ENCODE measurements around the gene SH3GL3. TPM values are rescaled to one million over a fixed set of nuclear protein-coding genes. Genes with fewer than 3 reads are reported as not detected.

The SH3GL3 gene
- total and polyA plus RNA-seq, 2 of the 8 experiments (the other 6 are each of a cell fraction or from before 2014, with no cell fraction given) = 14.1 to 19.1 TPM

DNA sequence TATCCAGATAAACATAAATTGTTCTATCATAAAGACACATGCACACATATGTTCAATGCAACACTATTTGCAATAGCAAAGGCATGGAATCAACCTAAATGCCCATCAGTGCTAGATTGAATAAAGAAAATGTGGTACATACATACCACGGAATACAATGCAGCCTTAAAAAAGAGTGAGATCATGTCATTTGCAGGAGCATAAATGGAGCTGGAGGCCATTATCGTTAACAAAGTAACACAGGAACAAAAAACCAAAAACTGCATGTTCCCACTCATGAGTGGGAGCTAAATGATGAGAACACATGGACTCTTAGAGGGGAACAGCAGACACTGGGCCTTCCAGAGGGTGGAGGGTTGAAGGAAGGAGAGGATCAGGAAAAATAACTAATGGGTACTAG, 79.2 kb downstream of the SH3GL3 start (continued):
- TF ChIP-seq, protein P1, sequence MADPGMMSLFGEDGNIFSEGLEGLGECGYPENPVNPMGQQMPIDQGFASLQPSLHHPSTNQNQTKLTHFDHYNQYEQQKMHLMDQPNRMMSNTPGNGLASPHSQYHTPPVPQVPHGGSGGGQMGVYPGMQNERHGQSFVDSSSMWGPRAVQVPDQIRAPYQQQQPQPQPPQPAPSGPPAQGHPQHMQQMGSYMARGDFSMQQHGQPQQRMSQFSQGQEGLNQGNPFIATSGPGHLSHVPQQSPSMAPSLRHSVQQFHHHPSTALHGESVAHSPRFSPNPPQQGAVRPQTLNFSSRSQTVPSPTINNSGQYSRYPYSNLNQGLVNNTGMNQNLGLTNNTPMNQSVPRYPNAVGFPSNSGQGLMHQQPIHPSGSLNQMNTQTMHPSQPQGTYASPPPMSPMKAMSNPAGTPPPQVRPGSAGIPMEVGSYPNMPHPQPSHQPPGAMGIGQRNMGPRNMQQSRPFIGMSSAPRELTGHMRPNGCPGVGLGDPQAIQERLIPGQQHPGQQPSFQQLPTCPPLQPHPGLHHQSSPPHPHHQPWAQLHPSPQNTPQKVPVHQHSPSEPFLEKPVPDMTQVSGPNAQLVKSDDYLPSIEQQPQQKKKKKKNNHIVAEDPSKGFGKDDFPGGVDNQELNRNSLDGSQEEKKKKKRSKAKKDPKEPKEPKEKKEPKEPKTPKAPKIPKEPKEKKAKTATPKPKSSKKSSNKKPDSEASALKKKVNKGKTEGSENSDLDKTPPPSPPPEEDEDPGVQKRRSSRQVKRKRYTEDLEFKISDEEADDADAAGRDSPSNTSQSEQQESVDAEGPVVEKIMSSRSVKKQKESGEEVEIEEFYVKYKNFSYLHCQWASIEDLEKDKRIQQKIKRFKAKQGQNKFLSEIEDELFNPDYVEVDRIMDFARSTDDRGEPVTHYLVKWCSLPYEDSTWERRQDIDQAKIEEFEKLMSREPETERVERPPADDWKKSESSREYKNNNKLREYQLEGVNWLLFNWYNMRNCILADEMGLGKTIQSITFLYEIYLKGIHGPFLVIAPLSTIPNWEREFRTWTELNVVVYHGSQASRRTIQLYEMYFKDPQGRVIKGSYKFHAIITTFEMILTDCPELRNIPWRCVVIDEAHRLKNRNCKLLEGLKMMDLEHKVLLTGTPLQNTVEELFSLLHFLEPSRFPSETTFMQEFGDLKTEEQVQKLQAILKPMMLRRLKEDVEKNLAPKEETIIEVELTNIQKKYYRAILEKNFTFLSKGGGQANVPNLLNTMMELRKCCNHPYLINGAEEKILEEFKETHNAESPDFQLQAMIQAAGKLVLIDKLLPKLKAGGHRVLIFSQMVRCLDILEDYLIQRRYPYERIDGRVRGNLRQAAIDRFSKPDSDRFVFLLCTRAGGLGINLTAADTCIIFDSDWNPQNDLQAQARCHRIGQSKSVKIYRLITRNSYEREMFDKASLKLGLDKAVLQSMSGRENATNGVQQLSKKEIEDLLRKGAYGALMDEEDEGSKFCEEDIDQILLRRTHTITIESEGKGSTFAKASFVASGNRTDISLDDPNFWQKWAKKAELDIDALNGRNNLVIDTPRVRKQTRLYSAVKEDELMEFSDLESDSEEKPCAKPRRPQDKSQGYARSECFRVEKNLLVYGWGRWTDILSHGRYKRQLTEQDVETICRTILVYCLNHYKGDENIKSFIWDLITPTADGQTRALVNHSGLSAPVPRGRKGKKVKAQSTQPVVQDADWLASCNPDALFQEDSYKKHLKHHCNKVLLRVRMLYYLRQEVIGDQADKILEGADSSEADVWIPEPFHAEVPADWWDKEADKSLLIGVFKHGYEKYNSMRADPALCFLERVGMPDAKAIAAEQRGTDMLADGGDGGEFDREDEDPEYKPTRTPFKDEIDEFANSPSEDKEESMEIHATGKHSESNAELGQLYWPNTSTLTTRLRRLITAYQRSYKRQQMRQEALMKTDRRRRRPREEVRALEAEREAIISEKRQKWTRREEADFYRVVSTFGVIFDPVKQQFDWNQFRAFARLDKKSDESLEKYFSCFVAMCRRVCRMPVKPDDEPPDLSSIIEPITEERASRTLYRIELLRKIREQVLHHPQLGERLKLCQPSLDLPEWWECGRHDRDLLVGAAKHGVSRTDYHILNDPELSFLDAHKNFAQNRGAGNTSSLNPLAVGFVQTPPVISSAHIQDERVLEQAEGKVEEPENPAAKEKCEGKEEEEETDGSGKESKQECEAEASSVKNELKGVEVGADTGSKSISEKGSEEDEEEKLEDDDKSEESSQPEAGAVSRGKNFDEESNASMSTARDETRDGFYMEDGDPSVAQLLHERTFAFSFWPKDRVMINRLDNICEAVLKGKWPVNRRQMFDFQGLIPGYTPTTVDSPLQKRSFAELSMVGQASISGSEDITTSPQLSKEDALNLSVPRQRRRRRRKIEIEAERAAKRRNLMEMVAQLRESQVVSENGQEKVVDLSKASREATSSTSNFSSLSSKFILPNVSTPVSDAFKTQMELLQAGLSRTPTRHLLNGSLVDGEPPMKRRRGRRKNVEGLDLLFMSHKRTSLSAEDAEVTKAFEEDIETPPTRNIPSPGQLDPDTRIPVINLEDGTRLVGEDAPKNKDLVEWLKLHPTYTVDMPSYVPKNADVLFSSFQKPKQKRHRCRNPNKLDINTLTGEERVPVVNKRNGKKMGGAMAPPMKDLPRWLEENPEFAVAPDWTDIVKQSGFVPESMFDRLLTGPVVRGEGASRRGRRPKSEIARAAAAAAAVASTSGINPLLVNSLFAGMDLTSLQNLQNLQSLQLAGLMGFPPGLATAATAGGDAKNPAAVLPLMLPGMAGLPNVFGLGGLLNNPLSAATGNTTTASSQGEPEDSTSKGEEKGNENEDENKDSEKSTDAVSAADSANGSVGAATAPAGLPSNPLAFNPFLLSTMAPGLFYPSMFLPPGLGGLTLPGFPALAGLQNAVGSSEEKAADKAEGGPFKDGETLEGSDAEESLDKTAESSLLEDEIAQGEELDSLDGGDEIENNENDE (IDR thresholded peaks at IDR 0.05; ENCODE audit: insufficient replicate concordance, low read length) = no peak
- no peak for TF ChIP-seq CHD2 (IDR thresholded peaks at IDR 0.05; ENCODE audit: low read length)

Data from H1 (cell line).